ENCODE data around the gene RASGEF1B. TPM values are rescaled to one million over a fixed set of nuclear protein-coding genes. Genes with fewer than 3 reads are reported as not detected.

The RASGEF1B gene
- total RNA-seq, 2 donors from 2014 or later, result 4.3 to 8.6 TPM

DNA sequence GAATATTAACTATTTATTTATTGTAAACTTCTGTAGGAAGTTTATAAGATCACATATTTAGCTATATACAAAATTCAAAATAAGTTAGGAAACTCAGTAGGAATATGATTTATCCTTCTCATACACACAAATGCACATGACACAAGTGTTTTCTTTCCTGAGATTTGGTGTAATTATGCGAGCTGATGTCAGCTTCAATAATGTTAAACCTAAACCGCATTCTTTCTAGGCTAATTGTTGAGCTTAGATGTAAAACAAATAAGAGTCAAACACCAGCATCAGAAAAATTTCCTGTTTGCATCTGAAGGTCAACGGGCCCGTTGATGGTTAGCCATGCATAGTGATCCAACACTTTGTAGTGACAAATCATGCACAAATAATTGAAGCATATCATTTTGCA, 30.8 kb downstream of the RASGEF1B start:
- Histone ChIP-seq H3K27me3 (no peaks in the 10 kb centered on the region), H3K36me3 (replicated peaks in 1 of 2; ENCODE audit: insufficient read depth in 1 of 2, low read depth in 2 of 2) (peaks cover 0 to 3% of the 10 kb centered on the region in 2 donors)
- WGBS, 2 donors, result 58% methylated on average over 4 of the region's 4 CpGs

GRCh38 chr4:81436941-81437574, 34.6 kb downstream of the RASGEF1B start:
- H3K4me1 ChIP-seq, result no peaks in the 10 kb centered on the region
- DNase-seq (no peak), ATAC-seq (no peak)
- H3K27me3 ChIP-seq, result no peaks in the 10 kb centered on the region
- TF ChIP-seq POLR2A (IDR thresholded peaks at IDR 0.05) (no peak), CTCF (IDR thresholded peaks at IDR 0.05) (no peak)
- H3K27ac ChIP-seq, result no peak overlapping the region
- intact Hi-C loops (cut with DNase I), result no loop called here
- H3K36me3 ChIP-seq (replicated peaks in 1 of 2; ENCODE audit: insufficient read depth in 1 of 2, low read depth in 2 of 2), result no peaks in the 10 kb centered on the region
- 90 to 91% methylated on average over 2 of the region's 2 CpGs for WGBS, 2 donors
- H3K4me3 ChIP-seq, result no peak overlapping the region
- H3K9me3 ChIP-seq, result no peaks in the 10 kb centered on the region

More for the DNA sequence above, 30.8 kb downstream of the RASGEF1B start:
- DNase-seq (no peak), ATAC-seq (no peak)
- no peak overlapping the region for H3K4me3 ChIP-seq
- TF ChIP-seq CTCF (IDR thresholded peaks at IDR 0.05) (no peak), POLR2A (IDR thresholded peaks at IDR 0.05) (no peak)
- H3K4me1 ChIP-seq, result no peaks in the 10 kb centered on the region
- intact Hi-C loops (cut with DNase I), result no loop called here
- H3K9me3 ChIP-seq, result no peaks in the 10 kb centered on the region
- H3K27ac ChIP-seq, result no peak overlapping the region

- no peak overlapping the region for H3K27ac ChIP-seq
- TF ChIP-seq POLR2A (IDR thresholded peaks at IDR 0.05) (no peak), CTCF (IDR thresholded peaks at IDR 0.05) (no peak)
- no peak overlapping the region for H3K4me3 ChIP-seq
- DNase-seq (no peak), ATAC-seq (no peak)
- H3K4me1 ChIP-seq, result no peaks in the 10 kb centered on the region
- peaks cover 0 to 2% of the 10 kb centered on the region in 2 donors for H3K36me3 ChIP-seq (replicated peaks in 1 of 2; ENCODE audit: insufficient read depth in 1 of 2, low read depth in 2 of 2)
- no peaks in the 10 kb centered on the region for H3K27me3 ChIP-seq
- intact Hi-C loops (cut with DNase I), result no loop called here
- no peaks in the 10 kb centered on the region for H3K9me3 ChIP-seq
These were observed 35.6 kb downstream of the RASGEF1B start for GRCh38 chr4:81436096-81436495.

DNA sequence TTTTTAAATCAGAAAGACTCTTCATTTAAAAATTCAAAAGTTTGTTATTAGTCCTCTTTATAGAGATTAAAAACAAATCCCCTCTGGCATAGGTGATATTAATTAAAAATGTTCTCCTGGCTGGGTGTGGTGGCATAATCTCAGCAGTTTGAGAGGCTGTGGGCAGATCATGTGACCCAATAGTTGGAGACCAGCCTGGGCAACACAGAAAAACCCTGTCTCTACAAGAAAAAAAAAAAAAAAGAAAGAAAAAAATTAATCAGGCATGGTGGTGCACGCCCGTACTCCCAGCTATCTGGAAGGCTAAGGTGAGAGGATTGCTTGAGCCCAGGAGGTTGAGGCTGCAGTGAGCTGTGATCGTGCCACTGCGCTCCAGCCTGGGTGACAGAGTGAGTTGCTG, 38.9 kb downstream of the RASGEF1B start:
- Histone ChIP-seq H3K27ac (no peak overlapping the region), H3K9me3 (no peaks in the 10 kb centered on the region), H3K27me3 (no peaks in the 10 kb centered on the region), H3K36me3 (replicated peaks in 1 of 2; ENCODE audit: insufficient read depth in 1 of 2, low read depth in 2 of 2) (peaks cover 0 to 5% of the 10 kb centered on the region in 2 donors), H3K4me3 (no peak overlapping the region), H3K4me1 (no peaks in the 10 kb centered on the region)
- WGBS, 2 donors, result 92 to 96% methylated on average over 4 of the region's 4 CpGs
- DNase-seq, result no peak
- TF ChIP-seq CTCF (IDR thresholded peaks at IDR 0.05) (no peak), POLR2A (IDR thresholded peaks at IDR 0.05) (no peak)
- ATAC-seq, result no peak
- intact Hi-C loops (cut with DNase I), result no loop called here

- no peak overlapping the region for H3K27ac ChIP-seq
- no peaks in the 10 kb centered on the region for H3K4me1 ChIP-seq
- H3K4me3 ChIP-seq, result no peak overlapping the region
- ATAC-seq (no peak), DNase-seq (no peak)
- 57 to 87% methylated on average over 1 of the region's 1 CpG for WGBS, 2 donors
- TF ChIP-seq POLR2A (IDR thresholded peaks at IDR 0.05) (no peak), CTCF (IDR thresholded peaks at IDR 0.05) (no peak)
- intact Hi-C loops (cut with DNase I), result no loop called here
- H3K27me3 ChIP-seq, result no peaks in the 10 kb centered on the region
- H3K9me3 ChIP-seq, result no peaks in the 10 kb centered on the region
- peaks cover 0 to 5% of the 10 kb centered on the region in 2 donors for H3K36me3 ChIP-seq (replicated peaks in 1 of 2; ENCODE audit: insufficient read depth in 1 of 2, low read depth in 2 of 2)
These were observed 39.7 kb downstream of the RASGEF1B start for GRCh38 chr4:81431971-81432370.

All from body of pancreas (tissue), 4 donors.